ENCODE measurements around the gene NDRG4.

The NDRG4 gene

GRCh38 chr16:58495521-58496331, 4.2 kb upstream of the NDRG4 start:
- no peak for DNase-seq (ENCODE audit: low spot score)

GRCh38 chr16:58497468-58497867, 2.5 kb upstream of the NDRG4 start:
- no peak for DNase-seq (ENCODE audit: low spot score)

- DNase-seq (ENCODE audit: low spot score): no peak
Measured at GRCh38 chr16:58497935-58498334, 2.0 kb upstream of the NDRG4 start.

- no peak for DNase-seq (ENCODE audit: low spot score)
Measured at GRCh38 chr16:58498341-58499091, 1.4 kb upstream of the NDRG4 start.

- DNase-seq (ENCODE audit: low spot score): no peak
Measured at GRCh38 chr16:58499092-58499511, 841 bp upstream of the NDRG4 start.

- DNase-seq (ENCODE audit: low spot score): no peak
Measured at GRCh38 chr16:58500430-58501241, 693 bp downstream of the NDRG4 start.

- no peak for DNase-seq (ENCODE audit: low spot score)
Measured at GRCh38 chr16:58501242-58502131, 1.5 kb downstream of the NDRG4 start.

- DNase-seq (ENCODE audit: low spot score): no peak
Measured at GRCh38 chr16:58502217-58502921, 2.4 kb downstream of the NDRG4 start.

- DNase-seq (ENCODE audit: low spot score): no peak
Measured at GRCh38 chr16:58503166-58503862, 3.4 kb downstream of the NDRG4 start.

- no peak for DNase-seq (ENCODE audit: low spot score)
Measured at GRCh38 chr16:58503863-58504688, 4.1 kb downstream of the NDRG4 start.

- no peak for DNase-seq (ENCODE audit: low spot score)
Measured at GRCh38 chr16:58506241-58507194, 6.6 kb downstream of the NDRG4 start.

GRCh38 chr16:58507195-58507962, 7.4 kb downstream of the NDRG4 start:
- DNase-seq (ENCODE audit: low spot score): no peak

- no peak for DNase-seq (ENCODE audit: low spot score)
Measured at GRCh38 chr16:58507963-58508670, 8.2 kb downstream of the NDRG4 start.

GRCh38 chr16:58508671-58509251, 8.8 kb downstream of the NDRG4 start:
- DNase-seq (ENCODE audit: low spot score): no peak

GRCh38 chr16:58509256-58510096, 9.5 kb downstream of the NDRG4 start:
- DNase-seq (ENCODE audit: low spot score): no peak
